GM18858 (cell line): ENCODE results near the gene DUSP6.

Source experiments
- ATAC-seq: cut with Tn5 transposase; IDR thresholded peaks from one replicate; pipeline ENCODE4 v1.9.1; 2021; ENCODE audit not compliant: unreplicated experiment

The DUSP6 gene

GRCh38 chr12:89333564-89334252 is 18.6 kb downstream of the DUSP6 start:
- ATAC-seq, result no peak

- no peak for ATAC-seq
These were observed 23.9 kb downstream of the DUSP6 start for GRCh38 chr12:89328151-89329030.

DNA sequence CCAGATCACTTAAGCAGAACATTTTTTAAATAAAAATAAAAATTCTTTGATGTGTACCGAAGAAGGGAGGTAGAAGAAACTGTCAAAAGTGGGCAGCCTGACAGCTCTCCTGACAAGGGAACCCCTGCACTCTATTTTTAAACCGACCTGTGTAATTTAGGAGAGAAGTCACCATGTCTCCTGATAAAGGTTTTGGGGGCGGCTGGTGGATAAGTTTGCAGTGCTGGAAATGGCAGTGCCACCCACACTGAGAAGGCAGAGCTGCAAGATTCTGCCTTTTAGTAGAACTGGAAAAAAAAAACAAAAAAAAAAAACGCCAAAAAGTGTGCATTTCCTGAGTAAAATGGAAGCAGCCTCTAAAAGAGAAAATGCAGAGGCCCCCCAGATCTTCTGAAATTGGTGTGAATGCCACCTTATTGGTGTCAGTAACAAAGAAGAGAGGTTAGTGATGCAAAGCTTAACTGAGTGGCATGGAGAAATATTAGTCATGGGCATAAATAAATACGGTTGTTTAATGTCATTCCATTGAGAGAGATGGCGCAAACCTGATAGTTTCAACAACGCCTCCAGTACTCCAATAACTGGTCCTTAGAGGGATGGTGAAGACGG is 24.7 kb downstream of the DUSP6 start:
- ATAC-seq, result no peak

DNA sequence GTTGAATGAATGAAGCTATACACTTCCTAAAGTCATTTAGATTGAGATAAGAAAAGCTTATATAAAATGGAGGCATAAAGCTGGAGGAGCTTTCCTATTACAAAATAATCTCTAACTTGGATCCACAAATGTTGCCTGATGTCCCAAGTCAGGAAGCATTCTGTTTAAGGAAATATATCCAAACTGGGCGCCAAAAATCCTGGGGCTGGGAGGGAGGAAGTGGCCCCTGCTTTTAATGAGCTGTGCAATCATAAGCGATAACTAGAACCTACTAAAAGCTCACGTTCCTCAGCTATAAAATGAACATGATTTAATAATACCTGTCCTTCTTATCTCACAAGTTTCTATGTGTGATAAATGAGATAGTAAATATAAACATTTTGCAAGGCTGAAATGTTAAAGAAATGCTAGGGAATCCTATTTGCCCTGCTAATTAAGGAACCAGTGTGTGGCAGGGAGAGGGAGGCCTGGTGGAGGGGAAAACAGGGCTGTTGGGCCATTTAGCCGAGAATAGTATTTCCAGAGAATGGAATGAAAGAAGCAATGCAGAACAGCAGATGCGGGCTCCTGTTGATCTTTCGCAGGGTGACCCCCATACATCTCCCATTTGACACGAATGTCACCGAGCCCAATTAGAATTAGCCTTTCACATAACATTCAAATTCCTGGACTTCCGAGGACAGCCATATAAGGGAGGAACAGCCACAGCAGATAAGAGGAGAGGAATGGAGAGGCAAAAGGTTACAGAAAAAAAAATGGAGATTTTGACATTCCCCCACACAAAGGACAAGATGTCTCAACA is 25.9 kb downstream of the DUSP6 start:
- ATAC-seq, result no peak

DNA sequence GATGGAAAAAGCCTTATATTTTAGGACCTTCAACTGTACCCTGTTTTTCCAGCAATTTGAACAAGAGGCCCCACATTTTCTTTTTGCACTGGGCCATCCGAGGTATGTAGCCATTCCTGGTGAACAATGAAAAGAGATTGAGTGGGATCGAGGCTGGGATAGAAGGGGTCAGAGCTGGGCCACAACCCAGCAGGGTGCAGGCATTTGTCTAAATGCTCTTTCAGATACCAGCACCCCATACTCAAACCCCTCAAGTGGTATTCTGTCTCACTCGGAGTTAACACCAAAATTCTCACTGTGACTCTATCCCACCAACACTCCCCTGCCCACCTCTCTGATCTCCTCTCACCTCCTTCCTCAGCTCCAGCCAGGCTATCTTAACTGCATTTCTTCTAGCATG is 26.8 kb downstream of the DUSP6 start:
- ATAC-seq, result no peak

- ATAC-seq, result no peak
These were observed 27.9 kb downstream of the DUSP6 start for GRCh38 chr12:89324437-89324836.

DNA sequence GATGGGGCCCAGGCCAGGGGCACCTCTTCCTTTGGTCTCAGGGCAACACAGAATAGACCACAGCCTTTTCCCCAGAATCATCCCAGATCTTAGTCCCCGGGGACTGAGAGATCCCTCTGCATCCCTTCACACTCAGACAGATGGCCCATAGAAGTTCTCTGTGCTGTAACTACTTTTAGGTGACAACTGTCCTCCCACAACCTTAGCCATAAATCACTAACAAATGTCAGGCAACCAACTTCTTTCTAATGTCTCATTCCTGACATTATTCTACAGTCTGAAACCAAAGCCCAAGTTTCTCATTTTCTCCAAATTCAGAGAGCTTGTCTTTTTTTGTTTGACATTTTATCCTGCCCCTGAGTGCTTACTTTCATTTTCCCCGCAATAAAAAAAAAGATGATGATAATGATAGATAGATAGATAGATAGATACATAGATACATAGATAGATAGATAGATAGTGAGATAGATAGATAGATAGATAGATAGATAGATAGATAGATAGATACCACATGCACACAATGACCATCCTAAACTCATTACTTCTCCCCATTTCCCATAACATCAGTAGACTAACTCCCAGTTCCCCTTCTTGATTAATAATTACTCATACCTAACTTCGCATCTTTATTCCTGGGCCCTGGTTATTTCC is 28.6 kb downstream of the DUSP6 start:
- no peak for ATAC-seq

GRCh38 chr12:89320735-89321134 is 31.6 kb downstream of the DUSP6 start:
- ATAC-seq, result no peak

GRCh38 chr12:89319606-89320005 is 32.7 kb downstream of the DUSP6 start:
- ATAC-seq, result no peak

GRCh38 chr12:89319122-89319521 is 33.2 kb downstream of the DUSP6 start:
- ATAC-seq, result no peak

- ATAC-seq, result no peak
These were observed 35.6 kb downstream of the DUSP6 start for GRCh38 chr12:89316705-89317139.

DNA sequence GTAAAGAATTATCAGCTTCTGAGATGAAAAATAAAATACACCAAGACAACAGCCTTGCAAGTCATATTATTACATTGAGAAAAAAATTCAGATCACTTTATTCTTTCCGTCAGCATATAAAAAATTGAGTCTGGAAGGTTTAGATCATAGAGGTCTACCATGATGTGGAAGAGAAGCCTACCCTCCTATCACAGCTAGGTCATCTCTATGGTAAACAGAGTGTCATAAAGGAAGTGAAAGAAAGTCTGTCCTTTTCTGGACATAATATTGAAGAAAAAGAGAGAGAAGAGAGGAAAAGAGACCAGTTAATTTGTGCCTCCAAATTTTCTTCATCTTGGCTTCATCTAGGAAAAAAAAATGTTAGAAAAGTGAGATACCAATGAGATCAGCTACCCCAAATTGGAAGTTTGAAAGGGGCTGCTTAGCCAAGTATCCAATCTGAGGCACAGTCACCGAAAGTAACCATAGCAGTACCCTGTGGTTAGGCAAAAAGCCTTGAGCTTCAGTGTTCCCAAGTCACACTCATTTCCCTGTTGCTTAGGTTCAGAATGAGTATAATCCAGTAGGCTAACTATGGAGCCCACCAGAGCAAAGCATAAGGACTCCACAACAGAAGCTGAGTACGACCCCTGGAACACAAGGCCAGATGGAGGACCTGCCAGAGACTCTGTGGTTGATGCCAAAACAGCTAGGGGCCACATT is 38.1 kb downstream of the DUSP6 start:
- ATAC-seq, result no peak

DNA sequence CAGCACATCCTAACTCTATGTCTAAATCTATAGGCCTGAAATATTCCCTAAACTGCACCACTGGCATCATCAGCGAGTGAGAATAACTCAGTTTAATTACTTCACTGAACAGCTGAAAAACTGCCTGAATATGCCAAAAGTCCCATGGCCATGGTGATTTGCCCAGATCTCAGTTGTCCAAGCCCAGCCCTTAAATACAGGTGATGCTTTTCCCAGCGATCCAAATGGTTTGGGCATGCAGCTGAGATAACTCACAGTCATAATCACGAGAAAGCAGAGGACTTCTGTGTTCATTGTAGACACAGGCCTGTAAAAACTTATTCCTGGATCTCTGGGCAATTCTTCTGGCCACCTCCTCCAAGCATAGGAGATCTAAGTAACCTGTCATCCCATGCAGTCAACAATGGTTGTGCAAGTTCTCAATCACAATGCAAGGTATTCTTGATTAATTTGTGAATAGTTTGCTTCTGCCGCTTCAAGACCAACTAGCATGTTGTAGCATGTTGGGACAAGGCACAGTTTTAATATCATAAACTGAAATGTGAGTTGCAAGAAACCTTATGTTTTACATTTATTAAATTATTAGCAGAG is 40.5 kb downstream of the DUSP6 start:
- no peak for ATAC-seq

DNA sequence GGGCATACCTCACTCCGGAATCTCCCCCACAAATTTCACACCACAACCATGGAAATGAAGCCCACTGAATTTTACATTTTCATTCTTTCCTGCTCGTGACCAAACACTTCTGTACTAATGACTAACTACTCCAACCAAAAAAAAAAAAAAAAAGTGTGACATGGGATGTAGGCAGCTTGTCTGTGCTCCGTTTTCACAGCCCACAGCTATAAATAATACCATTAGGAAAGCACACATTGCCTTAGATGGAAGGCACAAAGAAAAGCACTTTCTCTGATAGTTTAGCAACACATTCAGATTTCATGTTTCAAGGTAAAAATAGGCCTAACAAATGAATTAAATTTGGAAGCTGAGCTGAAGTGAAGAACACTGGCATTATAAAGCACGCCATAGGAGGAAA is 42.5 kb downstream of the DUSP6 start:
- no peak for ATAC-seq

GRCh38 chr12:89309440-89309802 is 42.9 kb downstream of the DUSP6 start:
- no peak for ATAC-seq

- ATAC-seq, result no peak
These were observed 44.6 kb downstream of the DUSP6 start for GRCh38 chr12:89307474-89308253.

GRCh38 chr12:89306827-89307473 is 45.4 kb downstream of the DUSP6 start:
- no peak for ATAC-seq

- no peak for ATAC-seq
These were observed 46.9 kb downstream of the DUSP6 start for GRCh38 chr12:89305373-89305772.
